A549 (cell line): ENCODE results near the gene CACNA1H. TPM values are rescaled to one million over a fixed set of nuclear protein-coding genes. Genes with fewer than 3 reads are reported as not detected.
A peak's percentile ranks its signal among the peaks of the same experiment; 100 is the strongest.

Experiments used
- ATAC-seq, 2 experiments: fragments of 200-7000 bp in 1 of 2; fragments of >200 bp in 1 of 2; cut with Nextera tagmentation in 1 of 2; cut with Tn5 transposase in 1 of 2; 3 replicates each; pipeline versions ENCODE4 v1.8.0 to v1.9.1; 2018 to 2020; ENCODE audit warnings: mild to moderate bottlenecking in 1 of 2, moderate library complexity in 1 of 2
- CTCF ChIA-PET: fragments of 300-600 bp; sonication (Branson Sonifier 250); formaldehyde crosslinking; extraction: SDS; loops from one replicate; lab custom pipeline; 2021; ENCODE audit warnings: antibody characterized with exemption, inconsistent platforms; lab: Yijun Ruan, JAX
- POLR2A ChIA-PET: fragments of 350-600 bp; formaldehyde crosslinking; extraction: SDS; loops from one replicate; lab custom pipeline; 2021; ENCODE audit warnings: antibody characterized with exemption, inconsistent platforms; lab: Yijun Ruan, JAX
- DNase-seq, 2 experiments: peaks; one replicate each; pipeline versions ENCODE4 v3.0.0 to v3.0.0-alpha.2; 2011 to 2016; ENCODE audit warnings: low read depth in 1 of 2, low spot score in 1 of 2
- FAIRE-seq: peaks from 2 replicates; lab custom pipeline; 2011; peaks lifted over from hg19 to GRCh38; lab: Jason Lieb, UNC
- H3K27ac ChIP-seq, 2 experiments: fragments of >200 bp; sonication (Bioruptor Twin); formaldehyde crosslinking; 3 replicates each; pipeline ENCODE4 v1.5.1; 2016 to 2017
- H3K4me1 ChIP-seq: fragments of >200 bp; sonication (Bioruptor Twin); formaldehyde crosslinking; 3 replicates; pipeline ENCODE4 v1.6.1; 2016
- H3K4me2 ChIP-seq: fragments of >200 bp; sonication (Bioruptor Twin); formaldehyde crosslinking; 3 replicates; pipeline ENCODE4 v1.6.1; 2016
- H3K4me3 ChIP-seq: fragments of >200 bp; sonication (Bioruptor Twin); formaldehyde crosslinking; 3 replicates; pipeline ENCODE4 v1.5.1; 2016
- H3K9me3 ChIP-seq: fragments of >200 bp; sonication (Bioruptor Twin); formaldehyde crosslinking; 3 replicates; pipeline ENCODE4 v1.6.1; 2016
- CBX2 ChIP-seq: fragments of 200-600 bp; sonication (generic); IDR thresholded peaks from 2 replicates; pipeline ENCODE4 v1.6.1; 2016; ENCODE audit warnings: low read depth, mild to moderate bottlenecking, borderline replicate concordance
- CEBPB ChIP-seq, 2 experiments: fragments of >200 bp in 1 of 2; sonication (Bioruptor Twin) in 1 of 2; formaldehyde crosslinking in 1 of 2; IDR thresholded peaks; 2 replicates each; pipeline ENCODE4 v1.6.1; 2012 to 2016
- CHD2 ChIP-seq: fragments of 150-350 bp; IDR thresholded peaks from 2 replicates; pipeline ENCODE4 v1.6.1; 2014; ENCODE audit warnings: low read length; ENCODE audit not compliant: partially characterized antibody
- CTCF ChIP-seq: fragments of >200 bp; sonication (Bioruptor Twin); formaldehyde crosslinking; IDR thresholded peaks from 3 replicates; pipeline ENCODE4 v1.5.1; 2016
- EHF ChIP-seq: fragments of 250-450 bp; sonication (Bioruptor Pico); IDR thresholded peaks from 2 replicates; pipeline ENCODE4 v1.5.0; 2020; ENCODE audit warnings: mild to moderate bottlenecking
- EHMT2 ChIP-seq: fragments of 200-600 bp; sonication (generic); IDR thresholded peaks from 2 replicates; pipeline ENCODE4 v1.6.1; 2016; ENCODE audit warnings: antibody characterized with exemption, low read depth, mild to moderate bottlenecking, moderate library complexity
- FOSL2 ChIP-seq, 2 experiments: fragments of 450-650 bp in 1 of 2; fragments of >200 bp in 1 of 2; sonication (Bioruptor Twin) in 1 of 2; formaldehyde crosslinking; IDR thresholded peaks; 2 replicates each; pipeline versions ENCODE4 v1.5.0 to v1.6.1; 2016 to 2020; ENCODE audit warnings: mild to moderate bottlenecking in 1 of 2, moderate library complexity in 1 of 2
- GATA3 ChIP-seq: IDR thresholded peaks from 2 replicates; pipeline ENCODE4 v1.6.1; 2012; ENCODE audit warnings: borderline replicate concordance
- HDAC2 ChIP-seq: fragments of 200-600 bp; sonication (generic); IDR thresholded peaks from 2 replicates; pipeline ENCODE4 v1.6.1; 2016
- HMGXB4 ChIP-seq: fragments of 250-450 bp; sonication (Bioruptor Pico); IDR thresholded peaks from 2 replicates; pipeline ENCODE4 v1.5.0; 2021; ENCODE audit warnings: mild to moderate bottlenecking, moderate library complexity, borderline replicate concordance
- JUNB ChIP-seq: fragments of >200 bp; sonication (Bioruptor Twin); formaldehyde crosslinking; IDR thresholded peaks from 2 replicates; pipeline ENCODE4 v1.6.1; 2016
- KDM1A ChIP-seq: fragments of 200-600 bp; sonication (generic); IDR thresholded peaks from 2 replicates; pipeline ENCODE4 v1.6.1; 2016; ENCODE audit warnings: low read depth, mild to moderate bottlenecking
- MAX ChIP-seq: IDR thresholded peaks from 2 replicates; pipeline ENCODE4 v1.6.1; 2012
- MAZ ChIP-seq: fragments of 150-350 bp; IDR thresholded peaks from 2 replicates; pipeline ENCODE4 v1.6.1; 2014; ENCODE audit warnings: antibody characterized with exemption, low read depth, low read length, borderline replicate concordance
- NFE2L2 ChIP-seq: fragments of 150-350 bp; conservative IDR thresholded peaks from 2 replicates; pipeline ENCODE4 v1.6.1; 2014; ENCODE audit warnings: low read length
- NR3C1 ChIP-seq: fragments of >200 bp; sonication (Bioruptor Twin); formaldehyde crosslinking; IDR thresholded peaks from 3 replicates; pipeline ENCODE4 v1.6.1; 2017
- RAD21 ChIP-seq, 2 experiments: fragments of >200 bp in 1 of 2; sonication (Bioruptor Twin) in 1 of 2; formaldehyde crosslinking in 1 of 2; IDR thresholded peaks in 1 of 2; conservative IDR thresholded peaks in 1 of 2; 2 replicates in 1 of 2; 3 replicates in 1 of 2; pipeline ENCODE4 v1.6.1; 2012 to 2018; ENCODE audit warnings: inconsistent platforms in 1 of 2
- RFX5 ChIP-seq: fragments of 450-650 bp; IDR thresholded peaks from 2 replicates; pipeline ENCODE4 v1.7.1; 2014; ENCODE audit warnings: antibody characterized with exemption, mild to moderate bottlenecking, moderate library complexity
- ZC3H11A ChIP-seq: fragments of 450-650 bp; IDR thresholded peaks from 2 replicates; pipeline ENCODE4 v1.6.1; 2014; ENCODE audit warnings: antibody characterized with exemption, mild to moderate bottlenecking
- WGBS: methylation state at CpG from one replicate; pipeline ENCODE4 v1.1.6; 2017; ENCODE audit errors: missing lambda C conversion rate; 5-methylcytosine and 5-hydroxymethylcytosine counted together
- polyA plus RNA-seq, 4 experiments: library from polyadenylated mRNA; depleted of rRNA in 3 of 4; stranded (reverse); fragments of >200 nt; fragmentation: RNase III in 1 of 4; extraction: RNeasy Plus Mini Kit Qiagen cat#74134 plus additional on column Dnase treatment in 1 of 4; gene quantifications; 2 replicates in 3 of 4; 3 replicates in 1 of 4; pipeline ENCODE4 v1.2.3, GENCODE V29; 2011 to 2017

The CACNA1H gene
- polyA plus RNA-seq, 2 of the 4 experiments (the other 2 are of a cell fraction), result 7.2 to 15.8 TPM

- Histone ChIP-seq H3K4me1 (no peaks in the 10 kb centered on the region), H3K4me3 (no peak overlapping the region), H3K9me3 (no peaks in the 10 kb centered on the region), H3K4me2 (no peak overlapping the region), H3K27ac (no peak overlapping the region)
- WGBS, result 78% methylated on average over 21 of the region's 23 CpGs
- POLR2A ChIA-PET, result no interaction called here
- TF ChIP-seq MAX (no peak), HDAC2 (no peak), RAD21 (conservative IDR thresholded peaks at IDR 0.05 in 1 of 2, IDR thresholded peaks at IDR 0.05 in 1 of 2) (no peak), JUNB (no peak), HMGXB4 (no peak), KDM1A (no peak)
- DNase-seq (no peak), FAIRE-seq (no peak), ATAC-seq (no peak)
- CTCF ChIA-PET, result interaction anchor here (1.3 to 3.7 kb wide), 4 partner anchors 14 to 73 kb away, joined by 3 to 9 read pairs (median 6); no protein-coding TSS in a partner anchor
Measured at GRCh38 chr16:1121009-1121408, 31.9 kb upstream of the CACNA1H start.

GRCh38 chr16:1121601-1122397 lies 31.1 kb upstream of the CACNA1H start:
- H3K27ac ChIP-seq, result 0 out of 6 replicates have a peak overlapping the region, but pooled peaks of 1 of the 2 experiments have one; percentile 5
- ChIA-PET POLR2A (no interaction called here), CTCF (interaction anchor here (1.0 to 3.7 kb wide), 5 partner anchors 15 to 72 kb away, joined by 3 to 9 read pairs (median 6); no protein-coding TSS in a partner anchor)
- H3K4me3 ChIP-seq, result no peak overlapping the region
- TF ChIP-seq EHF (CRISPR knock-in tag) (no peak), MAZ (no peak), RFX5 (no peak), JUNB (no peak), EHMT2 (no peak)
- ATAC-seq (no peak), DNase-seq (no peak), FAIRE-seq (no peak)
- 87% methylated on average over 21 of the region's 30 CpGs for WGBS
- H3K9me3 ChIP-seq, result no peaks in the 10 kb centered on the region
- H3K4me1 ChIP-seq, result no peaks in the 10 kb centered on the region
- no peak overlapping the region for H3K4me2 ChIP-seq

- ATAC-seq, result no peak
- WGBS, result 81% methylated on average over 11 of the region's 14 CpGs
- no peak overlapping the region for H3K4me3 ChIP-seq
- no peak overlapping the region for H3K4me2 ChIP-seq
- ChIA-PET POLR2A (no interaction called here), CTCF (interaction anchor here (1.0 to 3.7 kb wide), 4 partner anchors 15 to 72 kb away, joined by 3 to 9 read pairs (median 6); no protein-coding TSS in a partner anchor)
- H3K9me3 ChIP-seq, result no peaks in the 10 kb centered on the region
- DNase-seq, result no peak
- TF ChIP-seq CHD2, result no peak
- TF ChIP-seq GATA3, result no peak
- TF ChIP-seq RFX5, result no peak
- TF ChIP-seq FOSL2 (IDR thresholded peaks at IDR 0.05), result no peak
- TF ChIP-seq FOSL2 (CRISPR knock-in tag; IDR thresholded peaks at IDR 0.05), result no peak
- TF ChIP-seq CEBPB (IDR thresholded peaks at IDR 0.05), result no peak
- TF ChIP-seq NFE2L2, result no peak
- TF ChIP-seq ZC3H11A, result no peak
- no peak for TF ChIP-seq NR3C1
- no peak for TF ChIP-seq CTCF
- TF ChIP-seq CBX2, result no peak
- TF ChIP-seq, all 56 proteins: peak for 0
- Histone ChIP-seq H3K27ac (no peak overlapping the region), H3K4me1 (no peaks in the 10 kb centered on the region)
- FAIRE-seq, result no peak
Measured at GRCh38 chr16:1122398-1122765, 30.5 kb upstream of the CACNA1H start.
